Astrocyte of the spinal cord (primary cell): Measurements from ENCODE around the gene AXIN1.
"Not testable (repeated sequence)": the region's sequence is repeated elsewhere in the genome, so short reads cannot be mapped to it uniquely, and the experiment has no call there.

Experiments used
- DNase-seq: peaks from one replicate; pipeline ENCODE4 v3.0.0; 2011; ENCODE audit warnings: low read depth, low spot score
- H3K4me3 ChIP-seq: 2 replicates; pipeline ENCODE4 v1.5.1; 2011; ENCODE audit warnings: low read depth, mild to moderate bottlenecking, low read length, moderate library complexity
- in situ Hi-C: cut with HindIII; loops from 2 replicates; pipeline ENCODE4 v1.10.0; 2017; ENCODE audit warnings: low sequenced_read_pairs
- TF ChIP-seq, protein P1 (sequence below): IDR thresholded peaks from 2 replicates; pipeline ENCODE4 v1.5.1; 2012; ENCODE audit warnings: low read depth, mild to moderate bottlenecking, low read length, inconsistent platforms

AXIN1 gene

DNA sequence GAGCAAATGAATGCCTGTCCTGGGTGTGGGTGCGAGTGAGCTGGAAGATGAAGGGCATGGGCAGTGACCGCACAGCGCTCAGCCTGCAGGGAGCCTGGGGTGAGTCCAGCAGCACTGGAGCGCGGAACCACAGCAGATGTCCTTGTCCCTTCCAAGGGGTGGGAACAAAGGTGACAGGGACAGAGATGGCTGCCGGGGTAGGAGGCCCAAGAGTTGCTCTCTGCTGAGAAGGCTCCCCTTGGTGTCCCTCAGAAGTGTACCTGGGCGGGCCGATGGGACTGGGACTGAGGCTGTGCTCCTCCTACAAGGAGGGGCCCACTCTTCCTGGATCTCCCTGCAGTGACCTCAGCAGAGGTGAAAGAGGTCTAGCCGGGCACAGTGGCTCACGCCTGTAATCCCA, 36.8 kb upstream of the AXIN1 start:
- in situ Hi-C loops = no loop called here
- TF ChIP-seq, protein P1, sequence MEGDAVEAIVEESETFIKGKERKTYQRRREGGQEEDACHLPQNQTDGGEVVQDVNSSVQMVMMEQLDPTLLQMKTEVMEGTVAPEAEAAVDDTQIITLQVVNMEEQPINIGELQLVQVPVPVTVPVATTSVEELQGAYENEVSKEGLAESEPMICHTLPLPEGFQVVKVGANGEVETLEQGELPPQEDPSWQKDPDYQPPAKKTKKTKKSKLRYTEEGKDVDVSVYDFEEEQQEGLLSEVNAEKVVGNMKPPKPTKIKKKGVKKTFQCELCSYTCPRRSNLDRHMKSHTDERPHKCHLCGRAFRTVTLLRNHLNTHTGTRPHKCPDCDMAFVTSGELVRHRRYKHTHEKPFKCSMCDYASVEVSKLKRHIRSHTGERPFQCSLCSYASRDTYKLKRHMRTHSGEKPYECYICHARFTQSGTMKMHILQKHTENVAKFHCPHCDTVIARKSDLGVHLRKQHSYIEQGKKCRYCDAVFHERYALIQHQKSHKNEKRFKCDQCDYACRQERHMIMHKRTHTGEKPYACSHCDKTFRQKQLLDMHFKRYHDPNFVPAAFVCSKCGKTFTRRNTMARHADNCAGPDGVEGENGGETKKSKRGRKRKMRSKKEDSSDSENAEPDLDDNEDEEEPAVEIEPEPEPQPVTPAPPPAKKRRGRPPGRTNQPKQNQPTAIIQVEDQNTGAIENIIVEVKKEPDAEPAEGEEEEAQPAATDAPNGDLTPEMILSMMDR = no peak
- DNase-seq = no peak
- no peak overlapping the region for H3K4me3 ChIP-seq

GRCh38 chr16:387761-388666, 35.5 kb upstream of the AXIN1 start:
- in situ Hi-C loops = not testable (repeated sequence)
- DNase-seq = peak; percentile 40

GRCh38 chr16:386641-387156, 34.2 kb upstream of the AXIN1 start:
- no peak for DNase-seq
- in situ Hi-C loops = no loop called here
- H3K4me3 ChIP-seq = no peak overlapping the region
- TF ChIP-seq, protein P1 = no peak

More at GRCh38 chr16:387761-388666, 35.5 kb upstream of the AXIN1 start:
- H3K4me3 ChIP-seq = not testable (repeated sequence)

DNA sequence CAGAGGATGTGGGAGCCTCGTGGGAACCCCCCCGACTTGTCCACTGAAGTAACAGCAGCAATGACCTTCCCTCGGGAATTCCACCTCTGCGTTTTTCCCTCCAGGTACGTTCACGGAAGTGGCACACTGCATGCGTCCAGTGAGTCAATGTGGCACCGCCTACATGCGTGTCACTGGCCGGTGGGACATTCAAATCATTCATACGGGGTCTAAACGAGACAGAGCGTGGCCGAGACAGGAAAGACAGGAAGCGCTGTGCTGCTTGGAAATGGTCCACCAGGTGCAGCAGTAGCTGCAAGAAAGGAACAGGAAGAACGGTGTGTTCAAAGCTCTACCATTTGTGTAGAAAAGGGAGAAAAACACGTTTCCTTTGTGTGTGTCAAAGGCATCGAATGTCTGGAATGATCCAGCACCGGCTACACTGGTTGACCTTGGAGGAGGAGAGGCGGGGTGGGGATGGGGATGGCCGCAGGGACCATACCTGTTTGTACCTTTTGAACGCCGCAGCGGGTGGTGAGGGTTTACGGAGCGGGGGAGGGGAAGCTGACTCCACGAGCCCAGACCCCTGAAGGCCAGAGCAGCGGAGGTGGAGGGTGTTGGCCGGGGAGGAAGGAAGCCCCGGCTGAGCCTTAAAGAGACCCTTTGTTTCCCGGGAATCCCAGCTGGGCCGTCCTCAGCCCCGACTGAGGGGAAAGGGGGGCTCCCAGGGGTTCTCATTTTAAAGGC, 31.0 kb upstream of the AXIN1 start:
- DNase-seq = no peak
- no peak overlapping the region for H3K4me3 ChIP-seq
- TF ChIP-seq, protein P1 = no peak
- in situ Hi-C loops = no loop called here

- peak within 1 kb of the TSS; percentile 68 for H3K4me3 ChIP-seq
- TF ChIP-seq, protein P1 = no peak
- DNase-seq = no peak
- in situ Hi-C loops = no loop called here
Measured at GRCh38 chr16:381789-382717, 29.5 kb upstream of the AXIN1 start, which contains the start of gene PGAP6. TSS of gene PGAP6 (minus strand) at chr16:381978. CDS start at chr16:381821, 157 bp downstream.

DNA sequence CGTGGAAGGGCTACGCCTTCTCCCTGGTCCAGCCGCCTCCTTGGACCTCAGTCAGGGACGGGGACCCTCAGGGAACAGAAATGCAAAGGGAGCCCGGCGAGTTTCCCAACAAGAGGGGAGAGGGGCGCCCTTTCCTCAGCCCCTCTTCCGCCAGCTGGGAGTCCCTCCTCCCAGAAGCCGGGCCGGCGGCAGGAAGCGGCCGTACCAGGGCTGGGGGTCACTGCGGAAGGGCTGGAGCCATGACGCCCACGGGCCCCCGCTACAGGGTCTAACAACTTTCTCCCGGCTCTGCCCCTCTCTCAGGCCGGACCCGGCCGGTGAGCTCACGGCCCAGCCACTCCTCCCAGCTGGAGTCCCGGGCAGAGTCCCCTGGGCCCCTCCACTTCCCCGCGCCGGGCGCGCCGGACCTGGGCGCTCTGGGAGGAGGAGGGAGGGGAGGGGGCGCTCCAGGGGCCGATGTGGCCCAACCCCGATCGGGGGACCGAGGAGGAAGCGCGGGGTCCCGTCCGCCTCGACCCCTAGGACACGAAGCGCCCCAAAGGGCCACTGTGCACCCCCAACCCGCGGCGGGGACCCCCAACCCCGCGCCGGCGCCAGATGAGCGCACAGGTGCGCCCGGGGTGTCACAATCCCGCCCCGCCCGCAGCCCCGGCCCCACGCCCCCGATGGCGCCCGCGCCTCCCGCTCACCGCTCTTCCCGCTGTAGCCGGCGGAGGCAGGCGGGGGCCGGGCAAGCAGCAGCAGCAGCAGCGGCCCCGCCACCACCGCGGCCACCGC, 28.7 kb upstream of the AXIN1 start:
- peak overlapping the region; percentile 68 for H3K4me3 ChIP-seq
- TF ChIP-seq, protein P1 = no peak
- in situ Hi-C loops = no loop called here
- no peak for DNase-seq
